Frontal cortex (tissue), 4 donors: ENCODE results near the gene PLXNB3. TPM values are rescaled to one million over a fixed set of nuclear protein-coding genes. Genes with fewer than 3 reads are reported as not detected.

Experiments used
- DNase-seq, 2 donors: peaks; one replicate each; pipeline ENCODE4 v3.0.0; 2012; ENCODE audit warnings: low spot score in 2 of 2
- FAIRE-seq: peaks from 2 replicates; lab custom pipeline; 2012; peaks lifted over from hg19 to GRCh38; lab: Jason Lieb, UNC
- total RNA-seq: library from RNA; depleted of rRNA; stranded (reverse); fragments of >200 nt; gene quantifications from one replicate; pipeline ENCODE4 v1.2.3, GENCODE V29; 2014
- donor health status: control.
- donor health status: control.
- donor health status: control.

Gene PLXNB3
- total RNA-seq, 1 donor from 2014 or later, result 0.82 TPM

GRCh38 chrX:153770601-153771414 lies 6.8 kb downstream of the PLXNB3 start:
- FAIRE-seq (no peak), DNase-seq (peak; percentile 4 to 30)

- FAIRE-seq, result no peak
- peak in 1 of 2 donors; percentile 44 for DNase-seq
These were observed 7.6 kb downstream of the PLXNB3 start for GRCh38 chrX:153771415-153772315.

GRCh38 chrX:153772316-153773217 lies 8.5 kb downstream of the PLXNB3 start:
- no peak for FAIRE-seq
- peak in 1 of 2 donors; percentile 38 for DNase-seq

- DNase-seq, result peak in 1 of 2 donors; percentile 31
- no peak for FAIRE-seq
These were observed 9.2 kb downstream of the PLXNB3 start for GRCh38 chrX:153773218-153773611.

- FAIRE-seq, result no peak
- DNase-seq, result peak in 1 of 2 donors; percentile 40
These were observed 9.9 kb downstream of the PLXNB3 start for GRCh38 chrX:153773741-153774575.

- FAIRE-seq (no peak), DNase-seq (no peak)
These were observed 10.7 kb downstream of the PLXNB3 start for GRCh38 chrX:153774576-153775292.

- no peak for DNase-seq
These were observed 11.5 kb downstream of the PLXNB3 start for GRCh38 chrX:153775293-153776119.

GRCh38 chrX:153776120-153776599 lies 12.1 kb downstream of the PLXNB3 start:
- no peak for FAIRE-seq
- DNase-seq, result no peak

More at GRCh38 chrX:153775293-153776119, 11.5 kb downstream of the PLXNB3 start:
- no peak for FAIRE-seq

- no peak for FAIRE-seq
- no peak for DNase-seq
These were observed 12.6 kb downstream of the PLXNB3 start for GRCh38 chrX:153776611-153777045.

- FAIRE-seq (no peak), DNase-seq (no peak)
These were observed 13.4 kb downstream of the PLXNB3 start for GRCh38 chrX:153777261-153778090.

GRCh38 chrX:153778181-153778580 lies 14.1 kb downstream of the PLXNB3 start:
- FAIRE-seq (no peak), DNase-seq (no peak)

- FAIRE-seq (no peak), DNase-seq (no peak)
These were observed 14.6 kb downstream of the PLXNB3 start for GRCh38 chrX:153778684-153779101.

- FAIRE-seq (no peak), DNase-seq (no peak)
These were observed 16.0 kb downstream of the PLXNB3 start for GRCh38 chrX:153779891-153780677.

GRCh38 chrX:153780678-153781427 lies 16.8 kb downstream of the PLXNB3 start, which contains the start of gene SRPK3:
Gene SRPK3, plus strand, starts transcription at chrX:153781041. Its CDS starts 46 bp downstream, at chrX:153781087.
- peak; percentile 48 to 56 for DNase-seq
- no peak for FAIRE-seq
